Breast epithelium (tissue), 4 donors: ENCODE measurements around the gene GRIP2. TPM values are rescaled to one million over a fixed set of nuclear protein-coding genes. Genes with fewer than 3 reads are reported as not detected.
"Not testable (repeated sequence)": the region's sequence is repeated elsewhere in the genome, so short reads cannot be mapped to it uniquely, and the experiment has no call there.

ENCODE experiments used
- DNase-seq, 2 donors: peaks; one replicate each; pipeline ENCODE4 v3.0.0-alpha.2; 2019; ENCODE audit warnings: low spot score in 2 of 2
- H3K27ac ChIP-seq, 2 donors: fragments of 200-600 bp; sonication (generic) in 1 of 2; one replicate each; pipeline ENCODE4 v1.5.1; 2016 to 2019; ENCODE audit warnings: mild to moderate bottlenecking in 1 of 2
- H3K27me3 ChIP-seq, 2 donors: fragments of 200-600 bp; sonication (generic) in 1 of 2; one replicate each; pipeline versions ENCODE4 v1.5.1 to v1.6.0; 2017 to 2019; ENCODE audit warnings: control low read depth in 1 of 2, mild to moderate bottlenecking in 1 of 2
- H3K36me3 ChIP-seq: fragments of 200-600 bp; one replicate; pipeline ENCODE4 v1.5.1; 2019
- H3K4me1 ChIP-seq, 2 donors: fragments of 200-600 bp; sonication (generic); one replicate each; pipeline ENCODE4 v1.5.1; 2016 to 2019; ENCODE audit warnings: control low read depth in 1 of 2
- H3K4me3 ChIP-seq, 3 donors: fragments of 200-600 bp; sonication (generic); 1 replicate in 2 of 3; 2 replicates in 1 of 3; pipeline ENCODE4 v1.5.1; 2016 to 2019; ENCODE audit warnings: mild to moderate bottlenecking in 3 of 3, moderate library complexity in 2 of 3
- H3K9me3 ChIP-seq, 2 donors: fragments of 200-600 bp; sonication (generic) in 1 of 2; one replicate each; pipeline ENCODE4 v1.5.1; 2016 to 2019; ENCODE audit warnings: control low read depth in 1 of 2
- POLR2A ChIP-seq: fragments of 450-650 bp; IDR thresholded peaks from one replicate; pipeline ENCODE4 v1.6.1; 2016; ENCODE audit warnings: antibody characterized with exemption, mild to moderate bottlenecking, moderate library complexity
- POLR2AphosphoS5 ChIP-seq, 3 donors: sonication (generic); formaldehyde crosslinking; IDR thresholded peaks; one replicate each; pipeline ENCODE4 v1.6.1; 2017; ENCODE audit warnings: antibody characterized with exemption in 3 of 3
- intact Hi-C: fragments of 100-400 bp; cut with DNase I; formaldehyde crosslinking; loops from one replicate; pipeline ENCODE4 v1.15.1; 2023; ENCODE audit warnings: low total_unique reads
- total RNA-seq, 3 donors: library from RNA; depleted of rRNA; stranded (reverse); fragments of >200 nt; gene quantifications; one replicate each; pipeline ENCODE4 v1.1.0, GENCODE V29; 2016
- TF ChIP-seq, protein P1 (sequence below), 3 donors: fragments of 450-650 bp; IDR thresholded peaks; one replicate each; pipeline ENCODE4 v1.5.1; 2016 to 2017; ENCODE audit warnings: antibody characterized with exemption in 3 of 3, mild to moderate bottlenecking in 3 of 3, moderate library complexity in 3 of 3

GRIP2 gene
- total RNA-seq, 3 donors from 2014 or later, result 0.16 to 0.88 (median 0.33) TPM

DNA sequence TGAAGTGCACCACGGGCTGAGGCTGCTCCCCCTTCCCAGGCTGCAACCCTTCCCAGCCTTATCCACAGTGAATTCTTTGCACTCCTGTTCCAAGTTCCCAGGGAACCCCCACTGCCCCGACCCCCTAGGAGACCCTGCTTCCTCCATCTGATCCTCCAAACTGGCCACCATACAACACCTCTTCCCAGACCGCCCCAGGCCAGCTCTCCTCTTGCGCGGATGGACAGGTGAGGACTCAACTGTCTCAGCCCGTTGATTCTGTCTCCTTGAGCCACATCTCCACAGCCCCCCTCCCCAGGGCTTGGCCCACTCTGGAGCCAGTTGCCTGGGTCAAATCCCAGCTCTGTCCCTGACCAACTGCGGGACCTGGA, 21.7 kb downstream of the GRIP2 start:
- no peaks in the 10 kb centered on the region for H3K27me3 ChIP-seq
- TF ChIP-seq POLR2A (no peak), POLR2AphosphoS5 (IDR thresholded peaks at IDR 0.05) (no peak)
- TF ChIP-seq, protein P1, sequence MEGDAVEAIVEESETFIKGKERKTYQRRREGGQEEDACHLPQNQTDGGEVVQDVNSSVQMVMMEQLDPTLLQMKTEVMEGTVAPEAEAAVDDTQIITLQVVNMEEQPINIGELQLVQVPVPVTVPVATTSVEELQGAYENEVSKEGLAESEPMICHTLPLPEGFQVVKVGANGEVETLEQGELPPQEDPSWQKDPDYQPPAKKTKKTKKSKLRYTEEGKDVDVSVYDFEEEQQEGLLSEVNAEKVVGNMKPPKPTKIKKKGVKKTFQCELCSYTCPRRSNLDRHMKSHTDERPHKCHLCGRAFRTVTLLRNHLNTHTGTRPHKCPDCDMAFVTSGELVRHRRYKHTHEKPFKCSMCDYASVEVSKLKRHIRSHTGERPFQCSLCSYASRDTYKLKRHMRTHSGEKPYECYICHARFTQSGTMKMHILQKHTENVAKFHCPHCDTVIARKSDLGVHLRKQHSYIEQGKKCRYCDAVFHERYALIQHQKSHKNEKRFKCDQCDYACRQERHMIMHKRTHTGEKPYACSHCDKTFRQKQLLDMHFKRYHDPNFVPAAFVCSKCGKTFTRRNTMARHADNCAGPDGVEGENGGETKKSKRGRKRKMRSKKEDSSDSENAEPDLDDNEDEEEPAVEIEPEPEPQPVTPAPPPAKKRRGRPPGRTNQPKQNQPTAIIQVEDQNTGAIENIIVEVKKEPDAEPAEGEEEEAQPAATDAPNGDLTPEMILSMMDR (IDR thresholded peaks at IDR 0.05), result no peak
- no peak overlapping the region for H3K27ac ChIP-seq
- H3K4me3 ChIP-seq, result no peak overlapping the region
- intact Hi-C loops, result no loop called here
- H3K4me1 ChIP-seq, result no peaks in the 10 kb centered on the region
- peak in 1 of 2 donors; percentile 38 for DNase-seq
- H3K9me3 ChIP-seq, result no peaks in the 10 kb centered on the region
- no peaks in the 10 kb centered on the region for H3K36me3 ChIP-seq

DNA sequence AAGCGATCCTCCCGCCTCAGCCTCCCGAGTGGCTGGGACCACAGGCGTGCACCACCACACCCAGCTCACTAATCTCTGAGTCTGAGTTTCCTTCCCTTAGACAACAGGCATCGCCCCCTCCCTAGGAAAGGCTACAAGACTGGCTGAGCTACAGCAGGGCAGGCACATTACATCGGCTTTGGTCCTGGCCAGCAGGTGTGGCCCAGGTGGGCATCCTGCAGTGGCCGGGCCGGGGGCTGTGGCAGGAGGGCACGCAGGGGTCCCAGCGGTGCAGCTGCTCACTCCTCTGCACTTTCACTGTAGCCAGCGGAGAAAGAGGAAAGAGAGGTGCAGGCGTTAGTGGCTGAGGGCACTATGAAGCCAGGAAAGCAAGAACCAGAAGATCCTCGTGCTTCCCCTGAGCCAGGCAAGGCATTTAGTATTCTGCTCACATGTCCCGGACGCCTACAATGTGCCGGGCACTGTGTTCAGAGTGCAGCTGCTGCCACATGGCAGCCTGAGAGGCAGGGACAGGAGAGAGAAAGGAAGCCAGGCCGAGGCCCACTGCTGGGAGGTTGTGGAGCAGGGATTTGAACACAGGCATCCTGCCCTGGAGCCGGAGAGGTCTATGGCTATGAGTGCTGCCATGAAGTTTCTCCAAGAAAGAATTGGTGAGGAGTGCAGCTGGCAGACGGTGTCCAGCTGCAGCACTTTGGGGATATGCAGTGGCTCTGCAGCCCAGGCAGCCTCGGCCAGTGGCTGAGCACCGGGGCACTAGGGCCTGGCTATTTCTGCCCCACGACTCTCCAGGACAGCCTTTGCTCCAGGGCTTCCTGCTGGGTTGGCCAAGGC, 22.3 kb downstream of the GRIP2 start:
- H3K4me3 ChIP-seq, result no peak overlapping the region
- no peaks in the 10 kb centered on the region for H3K9me3 ChIP-seq
- H3K27me3 ChIP-seq, result no peaks in the 10 kb centered on the region
- DNase-seq, result peak in 1 of 2 donors; percentile 40
- no peak overlapping the region for H3K27ac ChIP-seq
- H3K36me3 ChIP-seq, result no peaks in the 10 kb centered on the region
- intact Hi-C loops, result no loop called here
- H3K4me1 ChIP-seq, result no peaks in the 10 kb centered on the region
- TF ChIP-seq, protein P1 (IDR thresholded peaks at IDR 0.05), result no peak
- no peak for TF ChIP-seq POLR2AphosphoS5 (IDR thresholded peaks at IDR 0.05)
- TF ChIP-seq POLR2A, result no peak

DNA sequence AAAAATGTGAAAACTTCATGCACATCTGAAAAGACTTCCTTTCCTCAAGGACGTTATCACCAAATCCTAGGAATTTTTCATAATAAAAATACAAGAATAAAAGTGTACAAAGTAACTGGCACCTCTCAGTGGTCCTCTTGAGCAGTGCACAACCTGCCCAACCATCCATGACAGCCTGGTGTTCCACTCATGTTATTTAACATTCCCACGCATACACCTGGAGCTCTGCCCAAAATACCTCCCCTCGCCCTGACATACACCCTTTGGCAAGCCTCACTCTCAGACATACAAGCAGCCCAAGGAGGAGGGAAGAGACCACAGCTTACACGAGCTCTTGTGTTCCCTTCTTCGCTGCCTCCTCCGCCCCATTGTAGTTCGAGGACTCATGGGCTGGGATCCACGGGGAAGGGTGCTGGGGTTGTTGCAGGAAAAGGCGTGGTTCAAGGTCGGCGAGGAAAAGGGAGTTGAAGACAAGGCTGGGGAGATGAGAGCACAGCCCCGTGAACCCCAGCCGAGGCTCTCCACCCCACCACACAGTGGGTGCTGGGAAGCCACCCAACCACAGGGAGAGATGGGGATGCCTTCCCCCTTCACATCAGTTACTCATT, 23.3 kb downstream of the GRIP2 start:
- H3K4me1 ChIP-seq, result no peaks in the 10 kb centered on the region
- no peaks in the 10 kb centered on the region for H3K9me3 ChIP-seq
- intact Hi-C loops, result no loop called here
- H3K36me3 ChIP-seq, result no peaks in the 10 kb centered on the region
- H3K27me3 ChIP-seq, result no peaks in the 10 kb centered on the region
- TF ChIP-seq POLR2A (no peak), POLR2AphosphoS5 (IDR thresholded peaks at IDR 0.05) (no peak)
- TF ChIP-seq, protein P1 (IDR thresholded peaks at IDR 0.05), result no peak
- H3K4me3 ChIP-seq, result no peak overlapping the region
- DNase-seq, result peak in 1 of 2 donors; percentile 43
- H3K27ac ChIP-seq, result no peak overlapping the region

DNA sequence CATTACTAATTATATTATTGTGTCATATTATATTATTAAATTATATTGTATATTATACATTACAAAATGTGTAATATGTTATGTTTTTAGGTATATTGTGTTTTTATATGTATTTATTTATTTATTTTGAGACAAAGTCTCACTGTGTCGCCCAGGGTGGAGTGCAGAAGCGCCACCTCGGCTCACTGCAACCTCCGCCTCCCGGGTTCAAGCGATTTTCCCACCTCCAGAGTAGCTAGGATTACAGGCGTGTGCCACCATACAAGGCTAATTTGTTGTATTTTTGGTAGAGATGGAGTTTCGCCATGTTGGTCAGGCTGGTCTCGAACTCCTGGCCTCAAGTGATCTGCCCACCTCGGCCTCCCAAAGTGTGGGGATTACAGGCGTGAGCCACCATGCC, 24.6 kb downstream of the GRIP2 start:
- H3K4me1 ChIP-seq, H3K27me3 ChIP-seq, H3K27ac ChIP-seq, intact Hi-C loops, H3K9me3 ChIP-seq, H3K4me3 ChIP-seq, H3K36me3 ChIP-seq: not testable (repeated sequence)
- peak in 1 of 2 donors; percentile 6 for DNase-seq

DNA sequence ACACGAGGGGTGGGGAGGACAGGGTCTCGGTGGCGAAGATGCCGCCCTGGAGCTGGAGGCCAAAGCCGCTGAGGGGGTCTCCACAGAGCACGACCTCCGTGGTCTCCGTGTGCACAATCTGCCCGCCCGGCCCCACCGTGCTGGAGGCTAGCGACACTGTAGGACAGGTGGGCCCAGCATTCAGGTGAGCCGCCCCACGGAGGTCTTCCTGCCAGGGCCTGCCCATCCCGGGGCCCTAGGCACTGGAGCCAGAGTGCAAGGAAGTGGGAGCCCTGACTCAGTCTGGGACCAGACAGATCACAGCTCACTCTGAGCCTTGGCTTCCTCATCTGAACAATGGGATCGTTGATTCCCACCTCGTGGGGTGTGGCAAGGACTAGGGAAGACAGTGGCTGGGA, 25.8 kb downstream of the GRIP2 start:
- no peaks in the 10 kb centered on the region for H3K27me3 ChIP-seq
- H3K36me3 ChIP-seq, result no peaks in the 10 kb centered on the region
- H3K9me3 ChIP-seq, result no peaks in the 10 kb centered on the region
- no peaks in the 10 kb centered on the region for H3K4me1 ChIP-seq
- TF ChIP-seq POLR2AphosphoS5 (IDR thresholded peaks at IDR 0.05), result no peak
- TF ChIP-seq POLR2A, result no peak
- TF ChIP-seq, protein P1 (IDR thresholded peaks at IDR 0.05), result no peak
- no peak overlapping the region for H3K4me3 ChIP-seq
- H3K27ac ChIP-seq, result no peak overlapping the region
- intact Hi-C loops, result no loop called here
- peak in 1 of 2 donors; percentile 27 for DNase-seq
